ENCODE results near the gene HBE1.

DNA sequence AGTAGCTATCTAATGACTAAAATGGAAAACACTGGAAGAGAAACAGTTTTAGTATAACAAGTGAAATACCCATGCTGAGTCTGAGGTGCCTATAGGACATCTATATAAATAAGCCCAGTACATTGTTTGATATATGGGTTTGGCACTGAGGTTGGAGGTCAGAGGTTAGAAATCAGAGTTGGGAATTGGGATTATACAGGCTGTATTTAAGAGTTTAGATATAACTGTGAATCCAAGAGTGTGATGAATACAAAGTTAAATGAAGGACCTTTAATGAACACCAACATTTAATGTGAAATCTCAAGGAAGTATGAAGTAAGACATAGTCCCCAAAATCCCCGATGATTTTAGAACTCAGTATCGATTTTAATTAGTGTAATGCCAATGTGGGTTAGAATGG lies 32.3 kb downstream of the HBE1 start:
- TF ChIP-seq CTCF (IDR thresholded peaks at IDR 0.05) (no peak), EZH2 (IDR thresholded peaks at IDR 0.05; ENCODE audit: borderline replicate concordance, insufficient read depth, low read depth, low read length, poor library complexity, severe bottlenecking) (no peak)

Data from B cell (primary cell).